B cell (primary cell): ENCODE results near the gene DGCR6L. TPM values are rescaled to one million over a fixed set of nuclear protein-coding genes. Genes with fewer than 3 reads are reported as not detected.
"Not testable (repeated sequence)": the region's sequence is repeated elsewhere in the genome, so short reads cannot be mapped to it uniquely, and the experiment has no call there.

Experiments
- ATAC-seq: fragments of 200-7000 bp; cut with Tn5 transposase; one replicate; pipeline ENCODE4 v1.10.0; 2021; ENCODE audit warnings: low read depth, mild to moderate bottlenecking, moderate number of reproducible peaks, moderate library complexity
- CTCF ChIA-PET: fragments of 350-600 bp; sonication (Branson Sonifier 250); formaldehyde crosslinking; loops from one replicate; lab custom pipeline; 2021; ENCODE audit warnings: antibody characterized with exemption, inconsistent platforms; lab: Charles Lee
- POLR2A ChIA-PET: fragments of 350-600 bp; sonication (Branson Sonifier 250); formaldehyde crosslinking; loops from one replicate; lab custom pipeline; 2021; ENCODE audit warnings: antibody characterized with exemption; lab: Charles Lee
- DNase-seq: peaks from one replicate; pipeline ENCODE4 v3.0.0; 2013
- H2AFZ ChIP-seq: 2 replicates; pipeline ENCODE4 v1.6.1; 2012; ENCODE audit warnings: mild to moderate bottlenecking, low read depth, low read length; ENCODE audit not compliant: insufficient read depth, poor library complexity, severe bottlenecking
- H3K27ac ChIP-seq, 2 donors: 1 replicate in 1 of 2; 2 replicates in 1 of 2; pipeline ENCODE4 v1.5.1; 2012 to 2013; ENCODE audit warnings: low read length in 2 of 2, mild to moderate bottlenecking in 2 of 2, moderate library complexity in 1 of 2
- H3K27me3 ChIP-seq, 4 experiments: fragments of 200-600 bp in 1 of 4; sonication (generic) in 1 of 4; replicated peaks in 1 of 4; 1 replicate in 2 of 4; 2 replicates in 2 of 4; pipeline versions ENCODE4 v1.6.1 to v1.7.0; 2013 to 2016; ENCODE audit warnings: low read length in 3 of 4, mild to moderate bottlenecking in 2 of 4, mixed read lengths in 1 of 4, moderate library complexity in 1 of 4; ENCODE audit not compliant: insufficient read depth in 4 of 4, control insufficient read depth in 3 of 4; ENCODE audit errors: control extremely low read depth in 1 of 4
- H3K36me3 ChIP-seq, 2 experiments: replicated peaks in 1 of 2; 1 replicate in 1 of 2; 2 replicates in 1 of 2; pipeline versions ENCODE4 v1.6.1 to v1.7.1; 2013; ENCODE audit warnings: low read length in 1 of 2; ENCODE audit not compliant: insufficient read depth in 2 of 2, control insufficient read depth in 1 of 2; ENCODE audit errors: control extremely low read depth in 1 of 2, extremely low read depth in 1 of 2
- H3K4me1 ChIP-seq, 2 donors: fragments of 200-600 bp in 1 of 2; sonication (generic) in 1 of 2; 1 replicate in 1 of 2; 2 replicates in 1 of 2; pipeline versions ENCODE4 v1.5.1 to v1.6.1; 2013 to 2017; ENCODE audit warnings: low read length in 2 of 2; ENCODE audit not compliant: control insufficient read depth in 2 of 2, insufficient read depth in 2 of 2
- H3K4me2 ChIP-seq: replicated peaks from 2 replicates; pipeline ENCODE3; 2012; ENCODE audit warnings: mild to moderate bottlenecking, low read depth, low read length; ENCODE audit not compliant: poor library complexity, severe bottlenecking
- H3K4me3 ChIP-seq, 5 experiments: fragments of 200-600 bp in 1 of 5; sonication (generic) in 1 of 5; 1 replicate in 3 of 5; 2 replicates in 2 of 5; pipeline versions ENCODE4 v1.5.1 to v1.7.0; 2011 to 2016; ENCODE audit warnings: low read length in 4 of 5, mild to moderate bottlenecking in 4 of 5, low read depth in 2 of 5, control low read depth in 1 of 5, moderate library complexity in 1 of 5; ENCODE audit not compliant: insufficient read depth in 1 of 5; ENCODE audit errors: control extremely low read depth in 1 of 5, extremely low read depth in 1 of 5
- H3K79me2 ChIP-seq: fragments of 200-600 bp; sonication (generic); one replicate; pipeline ENCODE4 v1.6.0; 2016; ENCODE audit warnings: low read length; ENCODE audit not compliant: control insufficient read depth, insufficient read depth
- H3K9ac ChIP-seq: fragments of 200-600 bp; sonication (generic); 2 replicates; pipeline ENCODE4 v1.6.1; 2017; ENCODE audit warnings: mild to moderate bottlenecking, low read length, moderate library complexity
- H3K9me3 ChIP-seq, 3 donors: one replicate each; pipeline versions ENCODE4 v1.6.1 to v1.7.1; 2013; ENCODE audit warnings: low read length in 2 of 3; ENCODE audit not compliant: control insufficient read depth in 2 of 3, insufficient read depth in 1 of 3; ENCODE audit errors: control extremely low read depth in 1 of 3
- H4K20me1 ChIP-seq: 2 replicates; pipeline ENCODE4 v1.6.0; 2012; ENCODE audit warnings: mild to moderate bottlenecking, low read length; ENCODE audit not compliant: insufficient read depth, control insufficient read depth, poor library complexity, severe bottlenecking
- H3K27ac Mint-ChIP-seq: one replicate; pipeline ENCODE4 v1.8.0; 2021; ENCODE audit warnings: mixed read lengths
- H3K27me3 Mint-ChIP-seq: one replicate; pipeline ENCODE4 v1.8.0; 2021; ENCODE audit warnings: mixed read lengths
- H3K4me1 Mint-ChIP-seq: one replicate; pipeline ENCODE4 v1.8.0; 2021; ENCODE audit warnings: mixed read lengths
- H3K4me3 Mint-ChIP-seq: one replicate; pipeline ENCODE4 v1.8.0; 2021; ENCODE audit warnings: mixed read lengths
- H3K9me3 Mint-ChIP-seq: one replicate; pipeline ENCODE4 v1.8.0; 2022; ENCODE audit warnings: mixed read lengths; ENCODE audit not compliant: insufficient read depth
- CTCF ChIP-seq: fragments of 200-600 bp; IDR thresholded peaks from one replicate; pipeline ENCODE4 v1.8.0; 2022; ENCODE audit warnings: antibody characterized with exemption, mild to moderate bottlenecking
- EZH2 ChIP-seq: IDR thresholded peaks from 2 replicates; pipeline ENCODE4 v1.6.1; 2012; ENCODE audit warnings: borderline replicate concordance, low read depth, mild to moderate bottlenecking, moderate library complexity, low read length; ENCODE audit not compliant: insufficient read depth, poor library complexity, severe bottlenecking
- WGBS: methylation state at CpG from one replicate; pipeline ENCODE4 v1.1.5; 2013; ENCODE audit warnings: missing lambda C conversion rate; ENCODE audit not compliant: insufficient coverage; 5-methylcytosine and 5-hydroxymethylcytosine counted together
- intact Hi-C: fragments of 100-400 bp; cut with micrococcal nuclease; formaldehyde crosslinking; loops from one replicate; pipeline ENCODE4 v1.10.0; 2022
- polyA plus RNA-seq: library from polyadenylated mRNA; depleted of rRNA; stranded (reverse); fragments of >200 nt; gene quantifications from 2 replicates; pipeline ENCODE4 v1.2.3, GENCODE V29; 2012
- total RNA-seq, 2 donors: library from RNA; stranded (reverse); fragments of 120-200 nt in 1 of 2; gene quantifications; 1 replicate in 1 of 2; 2 replicates in 1 of 2; pipeline versions ENCODE4 v1.2.3 to v1.2.4, GENCODE V29; 2013 to 2022

The DGCR6L gene
- total and polyA plus RNA-seq, 2 donors (not counting 1 experiment from before 2014, with no cell fraction given), result 21.2 to 33.4 TPM

- Mint-ChIP-seq H3K27me3 (no peaks in the 10 kb centered on the region), H3K4me1 (peaks cover 4% of the 10 kb centered on the region), H3K27ac (no peak overlapping the region), H3K9me3 (no peaks in the 10 kb centered on the region), H3K4me3 (no peak overlapping the region)
- WGBS, result 93% methylated on average over 13 of the region's 14 CpGs
- Histone ChIP-seq H3K4me3 (no peak overlapping the region), H3K4me1 (peaks cover 0 to 3% of the 10 kb centered on the region in 2 donors), H3K9ac (no peak overlapping the region), H3K36me3 (no peaks in the 10 kb centered on the region), H3K9me3 (no peaks in the 10 kb centered on the region), H3K27me3 (no peaks in the 10 kb centered on the region), H3K27ac (no peak overlapping the region), H2AFZ (no peak overlapping the region), H3K4me2 (no peak overlapping the region), H3K79me2 (peaks cover 12% of the 10 kb centered on the region), H4K20me1 (peaks cover 12% of the 10 kb centered on the region)
- ChIA-PET CTCF (interaction anchor here (0.7 kb wide), 1 partner anchor 28 kb away, joined by 3 read pairs; no protein-coding TSS in a partner anchor), POLR2A (no interaction called here)
- TF ChIP-seq EZH2 (no peak), CTCF (no peak)
- intact Hi-C loops, result no loop called here
- DNase-seq (no peak), ATAC-seq (no peak)
These were observed 7.3 kb downstream of the DGCR6L start for GRCh38 chr22:20312396-20313191.

- H3K9me3 Mint-ChIP-seq, H3K27ac Mint-ChIP-seq, POLR2A ChIA-PET: not testable (repeated sequence)
These were observed 8.4 kb downstream of the DGCR6L start for GRCh38 chr22:20311249-20312062.

GRCh38 chr22:20310773-20311172, 9.1 kb downstream of the DGCR6L start:
- CTCF ChIA-PET, H3K9me3 Mint-ChIP-seq, H4K20me1 ChIP-seq, H3K4me1 ChIP-seq, H3K27ac Mint-ChIP-seq, H3K4me2 ChIP-seq, H3K4me3 ChIP-seq, DNase-seq, POLR2A ChIA-PET, ATAC-seq, H3K36me3 ChIP-seq, intact Hi-C loops, H3K27ac ChIP-seq, H3K79me2 ChIP-seq, H3K27me3 Mint-ChIP-seq, H3K9ac ChIP-seq, H3K27me3 ChIP-seq, H3K4me3 Mint-ChIP-seq, H2AFZ ChIP-seq, H3K9me3 ChIP-seq, H3K4me1 Mint-ChIP-seq: not testable (repeated sequence)
- WGBS, result 94% methylated on average over 5 of the region's 6 CpGs

More at GRCh38 chr22:20311249-20312062, 8.4 kb downstream of the DGCR6L start:
- H3K4me1 ChIP-seq, H3K36me3 ChIP-seq, H3K4me2 ChIP-seq, H3K9me3 ChIP-seq, H3K27me3 ChIP-seq, H4K20me1 ChIP-seq, H2AFZ ChIP-seq, H3K4me1 Mint-ChIP-seq, H3K4me3 Mint-ChIP-seq, intact Hi-C loops, H3K9ac ChIP-seq, H3K27ac ChIP-seq, H3K27me3 Mint-ChIP-seq, DNase-seq, ATAC-seq, H3K79me2 ChIP-seq, H3K4me3 ChIP-seq: not testable (repeated sequence)
- CTCF ChIA-PET, result interaction anchor here (0.7 kb wide), 1 partner anchor 27 kb away, joined by 3 read pairs; no protein-coding TSS in a partner anchor
- 91% methylated on average over 11 of the region's 20 CpGs for WGBS
